Heart left ventricle (tissue), 13 donors: ENCODE measurements around the gene CDH7.

Source experiments
- POLR2A ChIP-seq, 2 donors: fragments of 450-650 bp; IDR thresholded peaks; one replicate each; pipeline ENCODE4 v1.6.1; 2017; ENCODE audit warnings: antibody characterized with exemption in 2 of 2, mild to moderate bottlenecking in 2 of 2, moderate library complexity in 2 of 2
- TF ChIP-seq, protein P1 (sequence below), 12 donors: fragments of 200-600 bp; sonication (generic) in 4 of 12; IDR thresholded peaks; one replicate each; pipeline versions ENCODE4 v1.5.0 to v1.8.0; 2018 to 2022; ENCODE audit warnings: antibody characterized with exemption in 12 of 12, mild to moderate bottlenecking in 5 of 12
- donor health status: ischemic (EF 13 %, LVEDD 7.1; RV severe dilation, severe dysfunction).
- donor health status: DM: no; HTN: yes; CAD: no.
- donor health status: DM: no; HTN: no; CAD: no.
- donor health status: ischemic (EF 25% LVEDD 6.9; RV normal size, moderate dysfunction).
- donor health status: ischemic (EF 25% LVEDD 5.7; RV mildly dilated, moderate dysfunction).
- donor health status: ischemic (EF 35%, LVEDD 5.7; RV mildly dilated, moderate dysfunction).
- donor health status: nonischemic (EF 11% LVEDD 7.7; RV severe dilation, severe dysfunction).
- donor health status: DM: yes; HTN: yes; CAD: no.
- donor health status: PGD.
- donor health status: ischemic (EF 29% LVEDD 5.4; RV normal size, mild dysfunction).
- donor health status: nonischemic (EF 23%, LVEDD 6.1; RV moderate dilation, normal function).

DNA sequence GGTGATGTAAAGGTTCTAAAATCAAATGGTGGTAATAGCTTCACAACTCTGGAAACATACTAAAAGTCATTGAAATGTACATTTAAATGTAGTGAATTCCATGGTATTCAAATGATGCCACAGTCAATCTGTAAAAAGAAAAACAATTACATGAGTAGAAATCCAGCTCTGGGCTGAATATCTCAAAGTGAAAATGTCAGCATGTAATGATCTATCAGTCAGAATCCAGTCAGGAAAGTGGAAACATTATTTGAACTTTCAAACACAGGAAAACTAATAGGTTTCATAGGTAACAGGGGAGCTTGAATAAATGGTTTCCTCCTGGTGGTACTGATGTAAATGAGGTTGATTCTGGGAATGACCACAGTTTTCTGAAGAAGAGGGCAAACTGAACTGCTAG is 186.4 kb downstream of the CDH7 start:
- TF ChIP-seq POLR2A (IDR thresholded peaks at IDR 0.05): no peak
- TF ChIP-seq, protein P1, sequence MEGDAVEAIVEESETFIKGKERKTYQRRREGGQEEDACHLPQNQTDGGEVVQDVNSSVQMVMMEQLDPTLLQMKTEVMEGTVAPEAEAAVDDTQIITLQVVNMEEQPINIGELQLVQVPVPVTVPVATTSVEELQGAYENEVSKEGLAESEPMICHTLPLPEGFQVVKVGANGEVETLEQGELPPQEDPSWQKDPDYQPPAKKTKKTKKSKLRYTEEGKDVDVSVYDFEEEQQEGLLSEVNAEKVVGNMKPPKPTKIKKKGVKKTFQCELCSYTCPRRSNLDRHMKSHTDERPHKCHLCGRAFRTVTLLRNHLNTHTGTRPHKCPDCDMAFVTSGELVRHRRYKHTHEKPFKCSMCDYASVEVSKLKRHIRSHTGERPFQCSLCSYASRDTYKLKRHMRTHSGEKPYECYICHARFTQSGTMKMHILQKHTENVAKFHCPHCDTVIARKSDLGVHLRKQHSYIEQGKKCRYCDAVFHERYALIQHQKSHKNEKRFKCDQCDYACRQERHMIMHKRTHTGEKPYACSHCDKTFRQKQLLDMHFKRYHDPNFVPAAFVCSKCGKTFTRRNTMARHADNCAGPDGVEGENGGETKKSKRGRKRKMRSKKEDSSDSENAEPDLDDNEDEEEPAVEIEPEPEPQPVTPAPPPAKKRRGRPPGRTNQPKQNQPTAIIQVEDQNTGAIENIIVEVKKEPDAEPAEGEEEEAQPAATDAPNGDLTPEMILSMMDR (IDR thresholded peaks at IDR 0.05): no peak
